Measurements from ENCODE around the gene PYHIN1.

GRCh38 chr1:158942490-158942889 lies 11.1 kb downstream of the PYHIN1 start:
- TF ChIP-seq CTCF (IDR thresholded peaks at IDR 0.05): no peak
- no peak for TF ChIP-seq POLR2A (IDR thresholded peaks at IDR 0.05)
- no peak for TF ChIP-seq POLR2AphosphoS5 (IDR thresholded peaks at IDR 0.05)
- TF ChIP-seq EP300 (IDR thresholded peaks at IDR 0.05): no peak
